SK-N-SH (cell line): Measurements from ENCODE around the gene DUS3L.

Source experiments
- ELF1 ChIP-seq: IDR thresholded peaks from 2 replicates; pipeline ENCODE4 v1.4.0; 2012
- POLR2AphosphoS5 ChIP-seq: IDR thresholded peaks from 2 replicates; pipeline ENCODE4 v1.6.1; 2012; ENCODE audit warnings: low read depth, low read length
- RAD21 ChIP-seq: IDR thresholded peaks from 2 replicates; pipeline ENCODE4 v1.6.1; 2012; ENCODE audit warnings: mild to moderate bottlenecking, low read length
- TEAD4 ChIP-seq: IDR thresholded peaks from 2 replicates; pipeline ENCODE4 v1.4.0; 2012; ENCODE audit warnings: mild to moderate bottlenecking, borderline replicate concordance; ENCODE audit not compliant: insufficient read depth
- TF ChIP-seq, protein P1 (sequence below): fragments of 200-600 bp; sonication (generic); IDR thresholded peaks from 2 replicates; pipeline ENCODE4 v1.6.1; 2017; ENCODE audit warnings: antibody characterized with exemption, mild to moderate bottlenecking, moderate library complexity
- TF ChIP-seq, protein P2 (sequence below): fragments of 150-350 bp; IDR thresholded peaks from 2 replicates; pipeline ENCODE4 v1.6.1; 2017; ENCODE audit warnings: antibody characterized with exemption, low read length, low read depth, borderline replicate concordance

GRCh38 chr19:5789351-5789761, 1.6 kb downstream of the DUS3L start:
- TF ChIP-seq ELF1 (no peak), TEAD4 (no peak), POLR2AphosphoS5 (no peak), RAD21 (no peak)
- TF ChIP-seq, protein P1, sequence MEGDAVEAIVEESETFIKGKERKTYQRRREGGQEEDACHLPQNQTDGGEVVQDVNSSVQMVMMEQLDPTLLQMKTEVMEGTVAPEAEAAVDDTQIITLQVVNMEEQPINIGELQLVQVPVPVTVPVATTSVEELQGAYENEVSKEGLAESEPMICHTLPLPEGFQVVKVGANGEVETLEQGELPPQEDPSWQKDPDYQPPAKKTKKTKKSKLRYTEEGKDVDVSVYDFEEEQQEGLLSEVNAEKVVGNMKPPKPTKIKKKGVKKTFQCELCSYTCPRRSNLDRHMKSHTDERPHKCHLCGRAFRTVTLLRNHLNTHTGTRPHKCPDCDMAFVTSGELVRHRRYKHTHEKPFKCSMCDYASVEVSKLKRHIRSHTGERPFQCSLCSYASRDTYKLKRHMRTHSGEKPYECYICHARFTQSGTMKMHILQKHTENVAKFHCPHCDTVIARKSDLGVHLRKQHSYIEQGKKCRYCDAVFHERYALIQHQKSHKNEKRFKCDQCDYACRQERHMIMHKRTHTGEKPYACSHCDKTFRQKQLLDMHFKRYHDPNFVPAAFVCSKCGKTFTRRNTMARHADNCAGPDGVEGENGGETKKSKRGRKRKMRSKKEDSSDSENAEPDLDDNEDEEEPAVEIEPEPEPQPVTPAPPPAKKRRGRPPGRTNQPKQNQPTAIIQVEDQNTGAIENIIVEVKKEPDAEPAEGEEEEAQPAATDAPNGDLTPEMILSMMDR, result no peak
- TF ChIP-seq, protein P2, sequence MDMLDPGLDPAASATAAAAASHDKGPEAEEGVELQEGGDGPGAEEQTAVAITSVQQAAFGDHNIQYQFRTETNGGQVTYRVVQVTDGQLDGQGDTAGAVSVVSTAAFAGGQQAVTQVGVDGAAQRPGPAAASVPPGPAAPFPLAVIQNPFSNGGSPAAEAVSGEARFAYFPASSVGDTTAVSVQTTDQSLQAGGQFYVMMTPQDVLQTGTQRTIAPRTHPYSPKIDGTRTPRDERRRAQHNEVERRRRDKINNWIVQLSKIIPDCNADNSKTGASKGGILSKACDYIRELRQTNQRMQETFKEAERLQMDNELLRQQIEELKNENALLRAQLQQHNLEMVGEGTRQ, result no peak
